Putamen (tissue), 1 donor: ENCODE results near the gene ADCY6.
"Not testable (repeated sequence)": the region's sequence is repeated elsewhere in the genome, so short reads cannot be mapped to it uniquely, and the experiment has no call there.

ENCODE experiments used
- DNase-seq: peaks from one replicate; pipeline ENCODE4 v3.0.0-alpha.2; 2016; ENCODE audit warnings: low spot score

ADCY6 gene

GRCh38 chr12:48750215-48750614 is 38.7 kb downstream of the ADCY6 start:
- DNase-seq: no peak

GRCh38 chr12:48744251-48745008 is 44.5 kb downstream of the ADCY6 start:
- no peak for DNase-seq

GRCh38 chr12:48739618-48740269 is 49.1 kb downstream of the ADCY6 start:
- no peak for DNase-seq

- no peak for DNase-seq
Observed at GRCh38 chr12:48736456-48736855, 52.4 kb downstream of the ADCY6 start.

GRCh38 chr12:48728807-48729206 is 60.1 kb downstream of the ADCY6 start:
- no peak for DNase-seq

- not testable (repeated sequence) for DNase-seq
Observed at GRCh38 chr12:48720737-48721136, 68.2 kb downstream of the ADCY6 start.

- DNase-seq: not testable (repeated sequence)
Observed at GRCh38 chr12:48720171-48720570, 68.7 kb downstream of the ADCY6 start.

GRCh38 chr12:48719002-48719401 is 69.9 kb downstream of the ADCY6 start:
- DNase-seq: not testable (repeated sequence)

- DNase-seq: peak; percentile 7
Observed at GRCh38 chr12:48717252-48717695, 71.6 kb downstream of the ADCY6 start.

- peak; percentile 99 for DNase-seq
Observed at GRCh38 chr12:48716493-48717251, 72.2 kb downstream of the ADCY6 start, which contains the start of gene CCNT1. Gene CCNT1, minus strand, starts transcription at chr12:48716707. Its CDS starts 32 bp downstream, at chr12:48716675.
